Ectodermal cell (in vitro differentiated cells): ENCODE results near the gene CCNB1.
"Not testable (repeated sequence)": the region's sequence is repeated elsewhere in the genome, so short reads cannot be mapped to it uniquely, and the experiment has no call there.

Source experiments
- H3K27ac ChIP-seq: 2 replicates; pipeline ENCODE4 v1.7.0; 2013; ENCODE audit warnings: mild to moderate bottlenecking, low read depth, low read length; ENCODE audit not compliant: insufficient read depth, poor library complexity, severe bottlenecking
- H3K27me3 ChIP-seq: 2 replicates; pipeline ENCODE4 v1.7.0; 2013; ENCODE audit warnings: mild to moderate bottlenecking, low read length; ENCODE audit not compliant: insufficient read depth, control insufficient read depth, poor library complexity, severe bottlenecking
- H3K36me3 ChIP-seq: one replicate; pipeline ENCODE4 v1.7.0; 2013; ENCODE audit warnings: low read length; ENCODE audit not compliant: control insufficient read depth, insufficient read depth
- H3K4me1 ChIP-seq: one replicate; pipeline ENCODE4 v1.7.0; 2013; ENCODE audit warnings: low read length; ENCODE audit not compliant: control insufficient read depth, insufficient read depth
- H3K4me3 ChIP-seq: 2 replicates; pipeline ENCODE4 v1.7.0; 2013; ENCODE audit warnings: low read depth, low read length, control low read depth; ENCODE audit not compliant: insufficient read depth
- H3K9me3 ChIP-seq: 2 replicates; pipeline ENCODE4 v1.7.0; 2013; ENCODE audit warnings: mild to moderate bottlenecking, low read length, moderate library complexity; ENCODE audit not compliant: control insufficient read depth
- WGBS, 2 experiments: methylation state at CpG; one replicate each; pipeline ENCODE4 v1.1.7; 2013; ENCODE audit warnings: missing lambda C conversion rate in 2 of 2; 5-methylcytosine and 5-hydroxymethylcytosine counted together

Gene CCNB1

GRCh38 chr5:69170969-69171368, 4.0 kb downstream of the CCNB1 start:
- Histone ChIP-seq H3K36me3 (peaks cover 53% of the 10 kb centered on the region), H3K27me3 (no peaks in the 10 kb centered on the region), H3K9me3 (no peaks in the 10 kb centered on the region), H3K4me3 (no peak overlapping the region), H3K27ac (no peak overlapping the region), H3K4me1 (peaks cover 14% of the 10 kb centered on the region)
- WGBS, 2 experiments: 93 to 98% methylated on average over 3 of the region's 3 CpGs

GRCh38 chr5:69181659-69182293, 14.8 kb downstream of the CCNB1 start:
- not testable (repeated sequence) for H3K9me3 ChIP-seq, H3K4me1 ChIP-seq, H3K27me3 ChIP-seq, H3K4me3 ChIP-seq, H3K27ac ChIP-seq, H3K36me3 ChIP-seq
- 93 to 95% methylated on average over 15 of the region's 15 CpGs for WGBS, 2 experiments

- H3K27ac ChIP-seq: no peak overlapping the region
- H3K36me3 ChIP-seq: no peaks in the 10 kb centered on the region
- WGBS, 2 experiments: 100% methylated on average over 1 of the region's 1 CpG
- no peaks in the 10 kb centered on the region for H3K4me1 ChIP-seq
- no peaks in the 10 kb centered on the region for H3K9me3 ChIP-seq
- H3K4me3 ChIP-seq: no peak overlapping the region
- H3K27me3 ChIP-seq: no peaks in the 10 kb centered on the region
Measured at GRCh38 chr5:69184621-69185020, 17.7 kb downstream of the CCNB1 start.

GRCh38 chr5:69187342-69187741, 20.4 kb downstream of the CCNB1 start:
- no peaks in the 10 kb centered on the region for H3K4me1 ChIP-seq
- 88 to 94% methylated on average over 2 of the region's 2 CpGs for WGBS, 2 experiments
- no peak overlapping the region for H3K27ac ChIP-seq
- H3K27me3 ChIP-seq: no peaks in the 10 kb centered on the region
- H3K9me3 ChIP-seq: no peaks in the 10 kb centered on the region
- peaks cover 3% of the 10 kb centered on the region for H3K36me3 ChIP-seq
- H3K4me3 ChIP-seq: no peak overlapping the region

- Histone ChIP-seq H3K36me3 (peaks cover 3% of the 10 kb centered on the region), H3K4me1 (no peaks in the 10 kb centered on the region), H3K9me3 (no peaks in the 10 kb centered on the region), H3K27me3 (no peaks in the 10 kb centered on the region), H3K4me3 (peak overlapping the region; percentile 94), H3K27ac (peak overlapping the region; percentile 95)
- WGBS, 2 experiments: 38 to 39% methylated on average over 8 of the region's 8 CpGs
Measured at GRCh38 chr5:69188811-69189161, 21.8 kb downstream of the CCNB1 start.

- no peaks in the 10 kb centered on the region for H3K4me1 ChIP-seq
- H3K27ac ChIP-seq: peak within 1 kb of the TSS; percentile 95
- H3K36me3 ChIP-seq: peaks cover 7% of the 10 kb centered on the region
- no peaks in the 10 kb centered on the region for H3K27me3 ChIP-seq
- no peaks in the 10 kb centered on the region for H3K9me3 ChIP-seq
- WGBS, 2 experiments: 0 to 1% methylated on average over 55 of the region's 55 CpGs
- peak within 1 kb of the TSS; percentile 94 for H3K4me3 ChIP-seq
Measured at GRCh38 chr5:69189162-69190086, 22.5 kb downstream of the CCNB1 start, which contains the start of gene CENPH. CENPH (plus strand) TSS chr5:69189583; CDS start chr5:69189635, 52 bp downstream.

GRCh38 chr5:69202497-69202896, 35.5 kb downstream of the CCNB1 start:
- H3K27ac ChIP-seq: no peak overlapping the region
- no CpG with 5 or more reads among the region's 1 CpG for WGBS, 2 experiments
- peaks cover 12% of the 10 kb centered on the region for H3K36me3 ChIP-seq

GRCh38 chr5:69206528-69207190, 39.7 kb downstream of the CCNB1 start:
- 92 to 94% methylated on average over 5 of the region's 5 CpGs for WGBS, 2 experiments
- H3K4me1 ChIP-seq: no peaks in the 10 kb centered on the region
- H3K27ac ChIP-seq: no peak overlapping the region
- no peaks in the 10 kb centered on the region for H3K9me3 ChIP-seq
- peaks cover 29% of the 10 kb centered on the region for H3K36me3 ChIP-seq
- H3K4me3 ChIP-seq: no peak overlapping the region
- H3K27me3 ChIP-seq: no peaks in the 10 kb centered on the region

More at GRCh38 chr5:69202497-69202896, 35.5 kb downstream of the CCNB1 start:
- no peaks in the 10 kb centered on the region for H3K27me3 ChIP-seq
- no peaks in the 10 kb centered on the region for H3K4me1 ChIP-seq
- no peak overlapping the region for H3K4me3 ChIP-seq
- H3K9me3 ChIP-seq: no peaks in the 10 kb centered on the region

- no peak overlapping the region for H3K4me3 ChIP-seq
- peaks cover 22% of the 10 kb centered on the region for H3K36me3 ChIP-seq
- 100% methylated on average over 1 of the region's 2 CpGs; no CpG with 5 or more reads in 1 of the 2 experiments for WGBS, 2 experiments
- H3K27me3 ChIP-seq: no peaks in the 10 kb centered on the region
- H3K9me3 ChIP-seq: no peaks in the 10 kb centered on the region
- H3K27ac ChIP-seq: no peak overlapping the region
- no peaks in the 10 kb centered on the region for H3K4me1 ChIP-seq
Measured at GRCh38 chr5:69209602-69210001, 42.7 kb downstream of the CCNB1 start.

GRCh38 chr5:69211200-69211599, 44.2 kb downstream of the CCNB1 start:
- no peaks in the 10 kb centered on the region for H3K9me3 ChIP-seq
- no peaks in the 10 kb centered on the region for H3K4me1 ChIP-seq
- no peak overlapping the region for H3K4me3 ChIP-seq
- 89 to 92% methylated on average over 2 of the region's 2 CpGs for WGBS, 2 experiments
- no peaks in the 10 kb centered on the region for H3K27me3 ChIP-seq
- no peak overlapping the region for H3K27ac ChIP-seq
- peaks cover 22% of the 10 kb centered on the region for H3K36me3 ChIP-seq
